Left ventricle myocardium inferior (tissue), 1 donor: ENCODE results near the gene NOS1AP. TPM values are rescaled to one million over a fixed set of nuclear protein-coding genes. Genes with fewer than 3 reads are reported as not detected.

Experiments
- DNase-seq: peaks from one replicate; pipeline ENCODE4 v3.0.0-alpha.2; 2020
- H3K27ac ChIP-seq: fragments of 200-600 bp; replicated peaks from 2 replicates; pipeline ENCODE4 v1.8.0; 2021
- H3K27me3 ChIP-seq: fragments of 200-600 bp; 2 replicates; pipeline ENCODE4 v1.8.0; 2021; ENCODE audit warnings: low read depth
- H3K36me3 ChIP-seq: fragments of 200-600 bp; 2 replicates; pipeline ENCODE4 v1.8.0; 2021
- H3K4me1 ChIP-seq: fragments of 200-600 bp; 2 replicates; pipeline ENCODE4 v1.8.0; 2021
- H3K4me3 ChIP-seq: fragments of 200-600 bp; 2 replicates; pipeline ENCODE4 v1.8.0; 2021; ENCODE audit warnings: mild to moderate bottlenecking, moderate library complexity
- H3K9me3 ChIP-seq: fragments of 200-600 bp; replicated peaks from 2 replicates; pipeline ENCODE4 v1.8.0; 2021
- CTCF ChIP-seq: fragments of 200-600 bp; IDR thresholded peaks from 2 replicates; pipeline ENCODE4 v1.8.0; 2021; ENCODE audit warnings: antibody characterized with exemption, mild to moderate bottlenecking, borderline replicate concordance
- intact Hi-C: fragments of 100-400 bp; cut with micrococcal nuclease; formaldehyde crosslinking; loops from one replicate; pipeline ENCODE4 v1.11.0; 2022
- total RNA-seq: library from RNA; stranded (reverse); fragmentation: NEBNext Ultra II Directional; extraction: Animal tissue kit (Norgen Biotek cat#: 25700); gene quantifications from one replicate; pipeline ENCODE4 v1.2.1, GENCODE V29; 2021
- donor health status: DM: no; HTN: yes; CAD: no; lungs with severe emphysema.

Gene NOS1AP
- total RNA-seq, 1 donor from 2014 or later = 6.2 TPM

- H3K4me3 ChIP-seq = no peak overlapping the region
- no peak overlapping the region for H3K27ac ChIP-seq
- intact Hi-C loops = no loop called here
- no peaks in the 10 kb centered on the region for H3K36me3 ChIP-seq
- peaks cover 42% of the 10 kb centered on the region for H3K4me1 ChIP-seq
- no peak for DNase-seq
- H3K27me3 ChIP-seq = no peaks in the 10 kb centered on the region
- TF ChIP-seq CTCF = no peak
- no peaks in the 10 kb centered on the region for H3K9me3 ChIP-seq
Observed at GRCh38 chr1:162138599-162139181, 69.2 kb downstream of the NOS1AP start.

- TF ChIP-seq CTCF = no peak
- H3K4me3 ChIP-seq = no peak overlapping the region
- no peaks in the 10 kb centered on the region for H3K36me3 ChIP-seq
- no peak overlapping the region for H3K27ac ChIP-seq
- H3K4me1 ChIP-seq = peaks cover 37% of the 10 kb centered on the region
- H3K9me3 ChIP-seq = no peaks in the 10 kb centered on the region
- DNase-seq = no peak
- intact Hi-C loops = no loop called here
- H3K27me3 ChIP-seq = no peaks in the 10 kb centered on the region
Observed at GRCh38 chr1:162139211-162139610, 69.7 kb downstream of the NOS1AP start.

GRCh38 chr1:162141281-162142054, 72.0 kb downstream of the NOS1AP start:
- no peaks in the 10 kb centered on the region for H3K9me3 ChIP-seq
- H3K36me3 ChIP-seq = no peaks in the 10 kb centered on the region
- no peaks in the 10 kb centered on the region for H3K27me3 ChIP-seq
- no peak for TF ChIP-seq CTCF
- H3K27ac ChIP-seq = no peak overlapping the region
- intact Hi-C loops = no loop called here
- H3K4me3 ChIP-seq = no peak overlapping the region
- H3K4me1 ChIP-seq = peaks cover 22% of the 10 kb centered on the region
- DNase-seq = no peak

- intact Hi-C loops = no loop called here
- DNase-seq = no peak
- TF ChIP-seq CTCF = no peak
- Histone ChIP-seq H3K4me1 (peaks cover 8% of the 10 kb centered on the region), H3K27me3 (no peaks in the 10 kb centered on the region), H3K27ac (no peak overlapping the region), H3K36me3 (no peaks in the 10 kb centered on the region), H3K4me3 (no peak overlapping the region), H3K9me3 (no peaks in the 10 kb centered on the region)
Observed at GRCh38 chr1:162142968-162143367, 73.5 kb downstream of the NOS1AP start.

- DNase-seq = no peak
- H3K4me3 ChIP-seq = no peak overlapping the region
- H3K27ac ChIP-seq = no peak overlapping the region
- H3K9me3 ChIP-seq = no peaks in the 10 kb centered on the region
- intact Hi-C loops = no loop called here
- no peaks in the 10 kb centered on the region for H3K4me1 ChIP-seq
- no peaks in the 10 kb centered on the region for H3K27me3 ChIP-seq
- no peak for TF ChIP-seq CTCF
- H3K36me3 ChIP-seq = no peaks in the 10 kb centered on the region
Observed at GRCh38 chr1:162144268-162144667, 74.8 kb downstream of the NOS1AP start.
